GM23338 (cell line): ENCODE measurements around the gene RPAP2.

Experiments
- CTCF ChIP-seq, 2 experiments: fragments of 200-600 bp in 1 of 2; sonication (generic) in 1 of 2; conservative IDR thresholded peaks; 2 replicates each; pipeline versions ENCODE4 v1.5.1 to v1.6.1; 2016 to 2017; ENCODE audit warnings: antibody characterized with exemption in 2 of 2, low read depth in 2 of 2, mild to moderate bottlenecking in 2 of 2, moderate library complexity in 1 of 2
- EZH2 ChIP-seq: fragments of 200-600 bp; sonication (generic); IDR thresholded peaks from one replicate; pipeline ENCODE4 v1.8.0; 2017; ENCODE audit warnings: antibody characterized with exemption, mild to moderate bottlenecking, low read depth; ENCODE audit not compliant: unreplicated experiment
- EZH2phosphoT487 ChIP-seq: fragments of 200-600 bp; sonication (generic); IDR thresholded peaks from one replicate; pipeline ENCODE4 v1.8.1; 2018; ENCODE audit warnings: antibody characterized with exemption; ENCODE audit not compliant: unreplicated experiment
- POLR2AphosphoS5 ChIP-seq: IDR thresholded peaks from 2 replicates; pipeline ENCODE4 v1.6.1; 2016; ENCODE audit warnings: antibody characterized with exemption, low read depth

- TF ChIP-seq CTCF (conservative IDR thresholded peaks at IDR 0.05; ENCODE audit: low read depth in 2 of 2), result no peak
- peak; percentile 69 for TF ChIP-seq POLR2AphosphoS5
- TF ChIP-seq EZH2phosphoT487, result no peak
- no peak for TF ChIP-seq EZH2
These were observed 143.0 kb downstream of the RPAP2 start for GRCh38 chr1:92441697-92442342.
